CD4-positive, alpha-beta memory T cell (primary cell): ENCODE results near the gene AXIN1. TPM values are rescaled to one million over a fixed set of nuclear protein-coding genes. Genes with fewer than 3 reads are reported as not detected.
A peak's percentile ranks its signal among the peaks of the same experiment; 100 is the strongest.

Experiments used
- CTCF ChIA-PET: fragments of 350-600 bp; sonication (Branson Sonifier 250); formaldehyde crosslinking; loops from one replicate; lab custom pipeline; 2021; ENCODE audit warnings: inconsistent platforms; ENCODE audit not compliant: partially characterized antibody; lab: Charles Lee
- POLR2A ChIA-PET: fragments of 350-600 bp; sonication (Branson Sonifier 250); formaldehyde crosslinking; loops from one replicate; lab custom pipeline; 2021; ENCODE audit not compliant: partially characterized antibody; lab: Charles Lee
- DNase-seq, 5 donors: peaks; one replicate each; pipeline versions ENCODE4 v3.0.0 to v3.0.0-alpha.2; 2020 to 2022; ENCODE audit warnings: mixed read lengths in 1 of 5
- H3K27ac ChIP-seq: one replicate; pipeline ENCODE4 v1.7.0; 2013; ENCODE audit warnings: low read depth, low read length
- H3K27me3 ChIP-seq: 2 replicates; pipeline ENCODE4 v1.7.0; 2013; ENCODE audit warnings: mild to moderate bottlenecking, low read length, moderate library complexity; ENCODE audit not compliant: insufficient read depth
- H3K36me3 ChIP-seq: 2 replicates; pipeline ENCODE4 v1.7.0; 2013; ENCODE audit warnings: mild to moderate bottlenecking, low read length, moderate library complexity; ENCODE audit not compliant: insufficient read depth
- H3K4me1 ChIP-seq: 2 replicates; pipeline ENCODE4 v1.7.0; 2013; ENCODE audit warnings: mild to moderate bottlenecking, low read length, moderate library complexity; ENCODE audit not compliant: insufficient read depth
- H3K4me3 ChIP-seq, 2 donors: one replicate each; pipeline ENCODE4 v1.7.0; 2013; ENCODE audit warnings: low read length in 2 of 2, mild to moderate bottlenecking in 1 of 2
- H3K9me3 ChIP-seq, 2 donors: one replicate each; pipeline ENCODE4 v1.7.0; 2013; ENCODE audit warnings: low read length in 2 of 2, control low read depth in 1 of 2; ENCODE audit not compliant: control insufficient read depth in 1 of 2
- H3K27ac Mint-ChIP-seq, 7 donors: one replicate each; pipeline ENCODE4 v1.8.0; 2020 to 2021; ENCODE audit warnings: mixed read lengths in 7 of 7, mild to moderate bottlenecking in 6 of 7, inconsistent platforms in 3 of 7, moderate library complexity in 3 of 7
- H3K27me3 Mint-ChIP-seq, 2 donors: one replicate each; pipeline ENCODE4 v1.8.0; 2020 to 2021; ENCODE audit warnings: mixed read lengths in 2 of 2
- H3K36me3 Mint-ChIP-seq, 2 donors: one replicate each; pipeline ENCODE4 v1.8.0; 2020 to 2021; ENCODE audit warnings: mixed read lengths in 2 of 2, inconsistent platforms in 1 of 2, mild to moderate bottlenecking in 1 of 2
- H3K4me1 Mint-ChIP-seq, 4 donors: one replicate each; pipeline ENCODE4 v1.8.0; 2020 to 2021; ENCODE audit warnings: mixed read lengths in 4 of 4, mild to moderate bottlenecking in 1 of 4
- H3K4me3 Mint-ChIP-seq, 8 donors: one replicate each; pipeline ENCODE4 v1.8.0; 2020 to 2021; ENCODE audit warnings: mixed read lengths in 8 of 8, mild to moderate bottlenecking in 7 of 8, moderate library complexity in 6 of 8, inconsistent platforms in 3 of 8
- H3K9me3 Mint-ChIP-seq, 8 donors: one replicate each; pipeline ENCODE4 v1.8.0; 2020 to 2021; ENCODE audit warnings: mixed read lengths in 8 of 8, mild to moderate bottlenecking in 5 of 8, inconsistent platforms in 3 of 8, moderate library complexity in 1 of 8
- intact Hi-C: fragments of 100-400 bp; cut with micrococcal nuclease; formaldehyde crosslinking; loops from one replicate; pipeline ENCODE4 v1.15.1; 2023
- polyA plus RNA-seq, 2 donors: library from polyadenylated mRNA; unstranded; fragments of 300-500 nt; fragmentation: Illumina TruSeq; gene quantifications; one replicate each; pipeline ENCODE4 v1.2.3, GENCODE V29; 2021
- total RNA-seq, 2 experiments: library from RNA; stranded (reverse); gene quantifications; one replicate each; pipeline ENCODE4 v1.2.3, GENCODE V29; 2021

AXIN1 gene
- total and polyA plus RNA-seq, 4 experiments from 2014 or later = 0.67 to 43.0 (median 23.2) TPM

DNA sequence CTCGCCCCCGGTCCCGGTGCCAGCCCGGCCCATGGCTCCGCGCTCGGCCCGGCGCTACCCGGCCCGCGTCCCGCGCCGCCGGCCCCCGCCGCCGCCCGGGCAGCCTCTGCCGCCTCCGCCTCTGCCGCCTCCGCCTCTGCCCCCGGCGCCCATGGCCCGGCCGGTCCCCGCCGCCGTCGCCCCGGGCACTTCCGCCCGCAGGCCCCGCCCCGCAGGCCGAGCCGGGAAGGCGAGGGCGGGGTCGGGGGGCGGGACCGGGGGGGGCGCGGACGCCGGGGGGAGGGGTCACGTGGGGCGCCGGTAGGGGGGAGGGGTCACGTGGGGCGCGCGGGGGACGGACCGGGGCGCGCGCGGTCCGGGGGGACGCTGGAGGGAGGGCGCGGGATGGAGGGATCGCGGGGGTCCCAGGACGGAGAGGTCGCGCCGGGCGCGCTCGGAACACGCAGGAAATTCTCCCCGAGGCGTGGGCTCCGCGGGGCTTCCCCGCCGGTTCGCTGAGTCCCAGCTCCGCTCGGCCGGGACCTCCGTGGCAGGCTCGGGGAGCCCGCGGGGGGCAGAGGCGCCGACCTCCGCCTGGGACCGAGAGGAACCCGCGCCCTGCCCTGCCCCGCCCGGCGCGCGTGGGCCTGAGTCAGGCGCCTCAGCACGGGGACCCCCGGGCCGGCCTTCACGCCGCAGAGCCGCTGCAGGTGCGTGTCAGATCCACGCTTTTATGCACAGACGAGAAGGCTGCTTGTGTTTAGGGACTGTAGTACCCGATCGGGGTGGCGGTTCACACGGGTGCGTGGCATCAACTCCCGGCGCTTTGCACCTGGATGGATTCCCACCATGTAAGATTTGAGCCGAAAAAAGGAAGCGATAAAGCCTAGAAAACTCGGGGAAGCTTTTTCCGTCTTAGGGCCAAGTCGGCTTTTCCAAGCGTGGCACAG is 29.5 kb upstream of the AXIN1 start, which contains the start of gene PGAP6:
PGAP6 (minus strand) TSS at position 190 of the 929 bp plus-strand sequence; CDS start at position 33, 157 bp downstream.
- no peaks in the 10 kb centered on the region for H3K27me3 Mint-ChIP-seq
- H3K4me3 Mint-ChIP-seq = peak within 1 kb of the TSS; percentile 85 to 95 (median 93)
- ChIA-PET CTCF (interaction anchor here (0.7 to 1.5 kb wide), 3 partner anchors 12 to 147 kb away, joined by 3 read pairs; partner anchors contain the start of gene MRPL28), POLR2A (interaction anchor here (0.6 to 4.1 kb wide), 15 partner anchors 10 to 334 kb away, joined by 3 to 35 read pairs (median 4); partner anchors contain the start of genes AXIN1, DECR2, FAM234A and MRPL28)
- peaks cover 10 to 31% (median 21%) of the 10 kb centered on the region in 4 donors for H3K4me1 Mint-ChIP-seq
- no peaks in the 10 kb centered on the region for H3K9me3 ChIP-seq
- DNase-seq = peak in 4 of 5 donors; percentile 51 to 72 (median 62)
- peak within 1 kb of the TSS; percentile 61 to 94 (median 88) for H3K27ac Mint-ChIP-seq
- H3K27me3 ChIP-seq = no peaks in the 10 kb centered on the region
- intact Hi-C loops = loop anchor here (1.0 to 2.0 kb wide), 3 partner anchors 12 to 29 kb away; partner anchors contain the start of genes AXIN1, DECR2 and MRPL28
- no peaks in the 10 kb centered on the region for H3K36me3 ChIP-seq
- peaks cover 0 to 1% (median 0%) of the 10 kb centered on the region in 8 donors for H3K9me3 Mint-ChIP-seq
- H3K4me1 ChIP-seq = peaks cover 37% of the 10 kb centered on the region
- H3K36me3 Mint-ChIP-seq = peaks cover 0 to 6% of the 10 kb centered on the region in 2 donors
- peak within 1 kb of the TSS; percentile 59 for H3K27ac ChIP-seq
- peak within 1 kb of the TSS; percentile 47 to 74 for H3K4me3 ChIP-seq

DNA sequence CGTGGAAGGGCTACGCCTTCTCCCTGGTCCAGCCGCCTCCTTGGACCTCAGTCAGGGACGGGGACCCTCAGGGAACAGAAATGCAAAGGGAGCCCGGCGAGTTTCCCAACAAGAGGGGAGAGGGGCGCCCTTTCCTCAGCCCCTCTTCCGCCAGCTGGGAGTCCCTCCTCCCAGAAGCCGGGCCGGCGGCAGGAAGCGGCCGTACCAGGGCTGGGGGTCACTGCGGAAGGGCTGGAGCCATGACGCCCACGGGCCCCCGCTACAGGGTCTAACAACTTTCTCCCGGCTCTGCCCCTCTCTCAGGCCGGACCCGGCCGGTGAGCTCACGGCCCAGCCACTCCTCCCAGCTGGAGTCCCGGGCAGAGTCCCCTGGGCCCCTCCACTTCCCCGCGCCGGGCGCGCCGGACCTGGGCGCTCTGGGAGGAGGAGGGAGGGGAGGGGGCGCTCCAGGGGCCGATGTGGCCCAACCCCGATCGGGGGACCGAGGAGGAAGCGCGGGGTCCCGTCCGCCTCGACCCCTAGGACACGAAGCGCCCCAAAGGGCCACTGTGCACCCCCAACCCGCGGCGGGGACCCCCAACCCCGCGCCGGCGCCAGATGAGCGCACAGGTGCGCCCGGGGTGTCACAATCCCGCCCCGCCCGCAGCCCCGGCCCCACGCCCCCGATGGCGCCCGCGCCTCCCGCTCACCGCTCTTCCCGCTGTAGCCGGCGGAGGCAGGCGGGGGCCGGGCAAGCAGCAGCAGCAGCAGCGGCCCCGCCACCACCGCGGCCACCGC is 28.7 kb upstream of the AXIN1 start:
- intact Hi-C loops = no loop called here
- CTCF ChIA-PET = no interaction called here
- Histone ChIP-seq H3K27ac (peak overlapping the region; percentile 52), H3K4me3 (peak overlapping the region; percentile 23 to 46), H3K27me3 (no peaks in the 10 kb centered on the region), H3K9me3 (no peaks in the 10 kb centered on the region), H3K4me1 (peaks cover 37% of the 10 kb centered on the region), H3K36me3 (peaks cover 1% of the 10 kb centered on the region)
- Mint-ChIP-seq H3K36me3 (peaks cover 0 to 7% of the 10 kb centered on the region in 2 donors), H3K9me3 (peaks cover 0 to 1% (median 0%) of the 10 kb centered on the region in 8 donors), H3K27ac (peak overlapping the region in 3 of 7 donors; percentile 60 to 81 (median 61)), H3K4me1 (peaks cover 10 to 31% (median 21%) of the 10 kb centered on the region in 4 donors), H3K27me3 (no peaks in the 10 kb centered on the region), H3K4me3 (peak overlapping the region; percentile 39 to 90 (median 72))
- DNase-seq = no peak
- POLR2A ChIA-PET = interaction anchor here (0.6 to 4.1 kb wide), 6 partner anchors 9 to 188 kb away, joined by 3 to 35 read pairs (median 5); partner anchors contain the start of genes AXIN1, DECR2 and MRPL28

DNA sequence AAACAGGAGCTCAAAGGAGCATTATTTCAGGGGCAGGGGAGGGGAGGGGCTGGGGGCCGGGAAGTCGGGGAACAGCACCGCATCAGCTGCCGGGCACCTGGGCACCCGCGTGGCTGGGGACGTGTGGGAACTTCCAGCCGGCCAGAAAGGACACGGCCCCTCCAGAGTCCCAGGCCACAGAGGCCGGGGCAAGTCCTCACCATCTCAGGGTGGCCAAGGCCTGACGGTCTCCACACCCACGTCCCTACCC is 28.2 kb upstream of the AXIN1 start:
- POLR2A ChIA-PET = interaction anchor here (0.6 to 4.1 kb wide), 6 partner anchors 9 to 188 kb away, joined by 3 to 35 read pairs (median 5); partner anchors contain the start of genes AXIN1, DECR2 and MRPL28
- Histone ChIP-seq H3K4me3 (peak overlapping the region; percentile 23 to 46), H3K4me1 (peaks cover 37% of the 10 kb centered on the region), H3K27me3 (no peaks in the 10 kb centered on the region), H3K9me3 (no peaks in the 10 kb centered on the region), H3K36me3 (peaks cover 6% of the 10 kb centered on the region), H3K27ac (peak overlapping the region; percentile 52)
- intact Hi-C loops = no loop called here
- H3K4me1 Mint-ChIP-seq = peaks cover 10 to 31% (median 21%) of the 10 kb centered on the region in 4 donors
- DNase-seq = no peak
- CTCF ChIA-PET = no interaction called here
- H3K27ac Mint-ChIP-seq = peak overlapping the region in 5 of 7 donors; percentile 90 to 95 (median 91)
- peaks cover 0 to 1% (median 0%) of the 10 kb centered on the region in 8 donors for H3K9me3 Mint-ChIP-seq
- peak overlapping the region; percentile 76 to 93 (median 86) for H3K4me3 Mint-ChIP-seq
- no peaks in the 10 kb centered on the region for H3K27me3 Mint-ChIP-seq
- H3K36me3 Mint-ChIP-seq = peaks cover 0 to 8% of the 10 kb centered on the region in 2 donors

DNA sequence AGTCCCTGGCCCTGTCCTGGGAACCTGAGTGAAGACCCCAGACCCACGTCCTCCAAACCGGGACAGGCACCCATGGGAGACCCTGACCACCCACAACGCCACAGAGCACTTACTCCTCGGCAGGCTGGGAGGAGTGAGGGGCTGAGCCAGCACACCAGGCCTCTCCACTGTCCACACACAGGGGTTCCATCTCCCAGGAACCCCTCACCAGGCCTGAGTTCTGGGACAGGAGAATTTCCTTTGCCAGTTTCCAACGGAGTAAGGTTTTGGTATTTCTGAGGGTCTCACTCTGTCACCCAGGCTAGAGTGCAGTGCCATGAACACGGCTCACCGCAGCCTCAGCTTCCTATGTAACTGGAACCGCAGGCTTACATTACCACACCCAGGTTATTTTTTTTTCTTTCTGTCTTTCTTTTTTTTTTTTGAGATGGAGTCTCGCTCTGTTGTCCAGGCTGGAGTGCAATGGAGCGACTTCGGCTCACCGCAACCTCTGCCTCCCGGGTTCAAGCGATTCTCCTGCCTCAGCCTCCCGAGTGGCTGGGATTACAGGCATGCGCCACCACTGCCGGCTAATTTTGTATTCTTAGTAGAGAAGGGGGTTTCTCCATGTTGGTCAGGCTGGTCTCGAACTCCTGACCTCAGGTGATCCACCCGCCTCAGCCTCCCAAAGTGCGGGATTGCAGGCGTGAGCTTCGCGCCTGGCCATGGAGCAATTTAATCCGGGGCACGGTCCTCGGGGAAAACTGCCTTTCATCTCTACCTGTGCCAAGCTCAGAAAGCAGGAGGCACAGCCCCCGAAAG is 27.6 kb upstream of the AXIN1 start:
- Histone ChIP-seq H3K4me1 (peaks cover 37% of the 10 kb centered on the region), H3K27ac (peak overlapping the region; percentile 52)
- peak in 2 of 5 donors; percentile 38 to 62 for DNase-seq

DNA sequence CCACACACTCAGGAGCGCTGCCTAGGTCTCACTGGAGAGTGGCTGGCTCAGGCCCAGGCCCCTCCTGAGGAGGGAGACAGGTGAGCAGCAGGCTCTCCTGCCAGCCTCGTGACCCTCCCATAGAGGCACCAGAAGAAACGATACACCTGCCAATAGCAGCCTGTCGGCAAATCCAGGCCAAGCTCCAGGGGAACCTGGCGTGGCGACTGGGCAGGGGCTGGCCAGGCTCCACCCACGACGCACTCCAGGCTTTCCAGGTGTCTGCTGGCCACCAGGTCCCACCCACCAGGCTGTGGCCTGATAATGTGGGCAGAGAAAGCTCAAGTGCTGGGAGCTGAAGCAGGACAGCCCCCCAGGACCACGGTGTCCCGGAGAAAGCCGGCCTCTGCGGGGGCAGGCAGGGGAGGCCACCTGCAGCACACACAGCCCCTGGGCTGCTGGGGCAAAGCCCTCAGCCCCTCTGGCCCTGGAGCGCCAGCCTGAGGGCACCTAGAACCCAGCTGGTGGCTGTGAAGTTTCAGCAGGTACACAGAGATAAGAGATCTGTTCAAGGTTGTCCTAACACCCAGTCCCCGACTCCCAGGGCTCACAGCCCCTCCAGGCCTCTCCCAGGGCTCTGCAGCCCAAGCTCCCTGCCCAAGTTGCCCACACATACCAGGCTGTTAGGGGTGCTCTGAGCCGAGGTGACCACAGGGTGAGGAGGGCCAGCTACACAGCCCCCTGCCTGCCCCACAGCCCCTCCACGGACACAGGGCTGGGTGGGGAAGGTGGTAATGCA is 26.8 kb upstream of the AXIN1 start:
- DNase-seq = no peak
- ChIA-PET CTCF (no interaction called here), POLR2A (interaction anchor here (0.6 to 4.1 kb wide), 4 partner anchors 9 to 25 kb away, joined by 3 to 35 read pairs (median 12); partner anchors contain the start of genes DECR2 and MRPL28)
- Mint-ChIP-seq H3K36me3 (peaks cover 0 to 8% of the 10 kb centered on the region in 2 donors), H3K4me3 (peak overlapping the region in 7 of 8 donors; percentile 76 to 93 (median 87)), H3K4me1 (peaks cover 10 to 31% (median 21%) of the 10 kb centered on the region in 4 donors), H3K27me3 (no peaks in the 10 kb centered on the region), H3K27ac (peak overlapping the region in 5 of 7 donors; percentile 90 to 95 (median 91)), H3K9me3 (peaks cover 0 to 1% (median 0%) of the 10 kb centered on the region in 8 donors)
- H3K27ac ChIP-seq = peak overlapping the region; percentile 42
- no peaks in the 10 kb centered on the region for H3K27me3 ChIP-seq
- intact Hi-C loops = loop anchor here (10.0 kb wide), 1 partner anchor 205 kb away; no protein-coding TSS in a partner anchor
- H3K36me3 ChIP-seq = peaks cover 14% of the 10 kb centered on the region
- no peaks in the 10 kb centered on the region for H3K9me3 ChIP-seq
- H3K4me3 ChIP-seq = peak overlapping the region in 1 of 2 donors; percentile 38
- H3K4me1 ChIP-seq = peaks cover 37% of the 10 kb centered on the region

More for the DNA sequence above, 27.6 kb upstream of the AXIN1 start:
- Mint-ChIP-seq H3K27me3 (no peaks in the 10 kb centered on the region), H3K27ac (peak overlapping the region; percentile 27 to 95 (median 90)), H3K36me3 (peaks cover 0 to 8% of the 10 kb centered on the region in 2 donors), H3K9me3 (peaks cover 0 to 1% (median 0%) of the 10 kb centered on the region in 8 donors), H3K4me3 (peak overlapping the region; percentile 76 to 93 (median 86)), H3K4me1 (peaks cover 10 to 31% (median 21%) of the 10 kb centered on the region in 4 donors)
- Histone ChIP-seq H3K27me3 (no peaks in the 10 kb centered on the region), H3K9me3 (no peaks in the 10 kb centered on the region), H3K4me3 (peak overlapping the region in 1 of 2 donors; percentile 38), H3K36me3 (peaks cover 7% of the 10 kb centered on the region)
- POLR2A ChIA-PET = interaction anchor here (0.6 to 4.1 kb wide), 7 partner anchors 10 to 187 kb away, joined by 3 to 35 read pairs (median 5); partner anchors contain the start of genes AXIN1, DECR2 and MRPL28
- CTCF ChIA-PET = no interaction called here
- intact Hi-C loops = loop anchor here (10.0 kb wide), 1 partner anchor 205 kb away; no protein-coding TSS in a partner anchor
